ENCODE results near the gene BCL11A.

The BCL11A gene

GRCh38 chr2:60515721-60516226 is 37.7 kb downstream of the BCL11A start:
- no peaks in the 10 kb centered on the region for H3K36me3 Mint-ChIP-seq
- no peak overlapping the region for H3K27ac Mint-ChIP-seq
- ATAC-seq: peak; percentile 52
- no peak for DNase-seq (ENCODE audit: low spot score in 2 of 2)
- peaks cover 8% of the 10 kb centered on the region for H3K4me1 Mint-ChIP-seq
- no peak overlapping the region for H3K4me3 Mint-ChIP-seq
- H3K9me3 Mint-ChIP-seq: no peaks in the 10 kb centered on the region

GRCh38 chr2:60513996-60514395 is 39.5 kb downstream of the BCL11A start:
- H3K9me3 Mint-ChIP-seq: no peaks in the 10 kb centered on the region
- DNase-seq (ENCODE audit: low spot score in 2 of 2) (no peak), ATAC-seq (no peak)
- no peak overlapping the region for H3K4me3 Mint-ChIP-seq
- H3K4me1 Mint-ChIP-seq: peaks cover 8% of the 10 kb centered on the region
- H3K36me3 Mint-ChIP-seq: no peaks in the 10 kb centered on the region
- H3K27ac Mint-ChIP-seq: no peak overlapping the region

- Mint-ChIP-seq H3K4me3 (no peak overlapping the region), H3K36me3 (no peaks in the 10 kb centered on the region)
Observed at GRCh38 chr2:60513191-60513590, 40.3 kb downstream of the BCL11A start.

GRCh38 chr2:60512641-60513040 is 40.8 kb downstream of the BCL11A start:
- DNase-seq (ENCODE audit: low spot score in 2 of 2) (no peak), ATAC-seq (no peak)
- H3K36me3 Mint-ChIP-seq: no peaks in the 10 kb centered on the region
- H3K4me1 Mint-ChIP-seq: peaks cover 8% of the 10 kb centered on the region
- H3K4me3 Mint-ChIP-seq: no peak overlapping the region
- no peaks in the 10 kb centered on the region for H3K9me3 Mint-ChIP-seq
- H3K27ac Mint-ChIP-seq: no peak overlapping the region

More at GRCh38 chr2:60513191-60513590, 40.3 kb downstream of the BCL11A start:
- no peak for ATAC-seq
- Mint-ChIP-seq H3K27ac (no peak overlapping the region), H3K4me1 (peaks cover 8% of the 10 kb centered on the region), H3K9me3 (no peaks in the 10 kb centered on the region)
- no peak for DNase-seq (ENCODE audit: low spot score in 2 of 2)

GRCh38 chr2:60512062-60512622 is 41.3 kb downstream of the BCL11A start:
- DNase-seq (ENCODE audit: low spot score in 2 of 2): no peak
- no peak overlapping the region for H3K27ac Mint-ChIP-seq
- H3K9me3 Mint-ChIP-seq: no peaks in the 10 kb centered on the region
- no peak for ATAC-seq
- no peaks in the 10 kb centered on the region for H3K36me3 Mint-ChIP-seq
- H3K4me3 Mint-ChIP-seq: no peak overlapping the region
- peaks cover 8% of the 10 kb centered on the region for H3K4me1 Mint-ChIP-seq

- Mint-ChIP-seq H3K36me3 (no peaks in the 10 kb centered on the region), H3K4me1 (peaks cover 8% of the 10 kb centered on the region), H3K27ac (no peak overlapping the region), H3K4me3 (no peak overlapping the region), H3K9me3 (no peaks in the 10 kb centered on the region)
- no peak for ATAC-seq
- no peak for DNase-seq (ENCODE audit: low spot score in 2 of 2)
Observed at GRCh38 chr2:60510713-60511112, 42.7 kb downstream of the BCL11A start.

- Mint-ChIP-seq H3K4me1 (no peaks in the 10 kb centered on the region), H3K36me3 (no peaks in the 10 kb centered on the region), H3K9me3 (no peaks in the 10 kb centered on the region), H3K27ac (no peak overlapping the region), H3K4me3 (no peak overlapping the region)
- ATAC-seq: no peak
- no peak for DNase-seq (ENCODE audit: low spot score in 2 of 2)
Observed at GRCh38 chr2:60509066-60509465, 44.4 kb downstream of the BCL11A start.

- ATAC-seq: no peak
- H3K4me1 Mint-ChIP-seq: no peaks in the 10 kb centered on the region
Observed at GRCh38 chr2:60508339-60508917, 45.0 kb downstream of the BCL11A start.

GRCh38 chr2:60507211-60507965 is 46.1 kb downstream of the BCL11A start:
- ATAC-seq (no peak), DNase-seq (ENCODE audit: low spot score in 2 of 2) (no peak)
- H3K27ac Mint-ChIP-seq: no peak overlapping the region
- H3K9me3 Mint-ChIP-seq: no peaks in the 10 kb centered on the region
- no peaks in the 10 kb centered on the region for H3K4me1 Mint-ChIP-seq
- H3K4me3 Mint-ChIP-seq: no peak overlapping the region
- no peaks in the 10 kb centered on the region for H3K36me3 Mint-ChIP-seq

More at GRCh38 chr2:60508339-60508917, 45.0 kb downstream of the BCL11A start:
- no peak overlapping the region for H3K4me3 Mint-ChIP-seq
- no peaks in the 10 kb centered on the region for H3K36me3 Mint-ChIP-seq
- no peak overlapping the region for H3K27ac Mint-ChIP-seq
- H3K9me3 Mint-ChIP-seq: no peaks in the 10 kb centered on the region
- no peak for DNase-seq (ENCODE audit: low spot score in 2 of 2)

- DNase-seq (ENCODE audit: low spot score in 2 of 2) (no peak), ATAC-seq (no peak)
- Mint-ChIP-seq H3K27ac (no peak overlapping the region), H3K9me3 (no peaks in the 10 kb centered on the region), H3K36me3 (no peaks in the 10 kb centered on the region), H3K4me1 (no peaks in the 10 kb centered on the region), H3K4me3 (no peak overlapping the region)
Observed at GRCh38 chr2:60505880-60506260, 47.6 kb downstream of the BCL11A start.

- ATAC-seq (no peak), DNase-seq (ENCODE audit: low spot score in 2 of 2) (no peak)
- Mint-ChIP-seq H3K4me1 (no peaks in the 10 kb centered on the region), H3K27ac (no peak overlapping the region), H3K4me3 (no peak overlapping the region), H3K9me3 (no peaks in the 10 kb centered on the region), H3K36me3 (no peaks in the 10 kb centered on the region)
Observed at GRCh38 chr2:60505240-60505879, 48.1 kb downstream of the BCL11A start.

- H3K4me1 Mint-ChIP-seq: no peaks in the 10 kb centered on the region
Observed at GRCh38 chr2:60504049-60504448, 49.4 kb downstream of the BCL11A start.

GRCh38 chr2:60502144-60502543 is 51.3 kb downstream of the BCL11A start:
- Mint-ChIP-seq H3K27ac (no peak overlapping the region), H3K9me3 (no peaks in the 10 kb centered on the region), H3K36me3 (no peaks in the 10 kb centered on the region), H3K4me1 (no peaks in the 10 kb centered on the region), H3K4me3 (no peak overlapping the region)
- DNase-seq (ENCODE audit: low spot score in 2 of 2): no peak
- no peak for ATAC-seq

More at GRCh38 chr2:60504049-60504448, 49.4 kb downstream of the BCL11A start:
- ATAC-seq (no peak), DNase-seq (ENCODE audit: low spot score in 2 of 2) (no peak)
- Mint-ChIP-seq H3K9me3 (no peaks in the 10 kb centered on the region), H3K4me3 (no peak overlapping the region), H3K27ac (no peak overlapping the region), H3K36me3 (no peaks in the 10 kb centered on the region)

- DNase-seq (ENCODE audit: low spot score in 2 of 2): no peak
- H3K9me3 Mint-ChIP-seq: no peaks in the 10 kb centered on the region
- no peaks in the 10 kb centered on the region for H3K4me1 Mint-ChIP-seq
- no peak for ATAC-seq
- no peaks in the 10 kb centered on the region for H3K36me3 Mint-ChIP-seq
- no peak overlapping the region for H3K27ac Mint-ChIP-seq
- no peak overlapping the region for H3K4me3 Mint-ChIP-seq
Observed at GRCh38 chr2:60500861-60501260, 52.6 kb downstream of the BCL11A start.

GRCh38 chr2:60499651-60500265 is 53.7 kb downstream of the BCL11A start:
- Mint-ChIP-seq H3K36me3 (no peaks in the 10 kb centered on the region), H3K9me3 (no peaks in the 10 kb centered on the region), H3K27ac (no peak overlapping the region), H3K4me1 (no peaks in the 10 kb centered on the region), H3K4me3 (no peak overlapping the region)
- ATAC-seq (no peak), DNase-seq (ENCODE audit: low spot score in 2 of 2) (no peak)
